H9 (cell line): Measurements from ENCODE around the gene LRMDA. TPM values are rescaled to one million over a fixed set of nuclear protein-coding genes. Genes with fewer than 3 reads are reported as not detected.

Experiments used
- DNase-seq: peaks from one replicate; pipeline ENCODE4 v3.0.0-alpha.2; 2017
- H2AFZ ChIP-seq: one replicate; pipeline ENCODE4 v1.6.1; 2013; ENCODE audit warnings: mild to moderate bottlenecking, low read length, control low read depth, moderate library complexity
- H2AK5ac ChIP-seq: 2 replicates; pipeline ENCODE4 v1.6.1; 2013; ENCODE audit warnings: low read length, control low read depth, mixed read lengths; ENCODE audit not compliant: insufficient read length
- H2BK120ac ChIP-seq: one replicate; pipeline ENCODE4 v1.6.1; 2013; ENCODE audit warnings: low read depth, mild to moderate bottlenecking, low read length, control low read depth, inconsistent platforms; ENCODE audit not compliant: poor library complexity, severe bottlenecking
- H2BK12ac ChIP-seq: 2 replicates; pipeline ENCODE4 v1.6.1; 2013; ENCODE audit warnings: low read length, control low read depth, mixed read lengths, low read depth; ENCODE audit not compliant: insufficient read length
- H2BK15ac ChIP-seq: 2 replicates; pipeline ENCODE4 v1.6.1; 2013; ENCODE audit warnings: low read depth, low read length, control low read depth
- H2BK20ac ChIP-seq: one replicate; pipeline ENCODE4 v1.6.1; 2013; ENCODE audit warnings: low read depth, mild to moderate bottlenecking, low read length, control low read depth, inconsistent platforms; ENCODE audit not compliant: poor library complexity, severe bottlenecking
- H2BK5ac ChIP-seq: 2 replicates; pipeline ENCODE4 v1.6.1; 2013; ENCODE audit warnings: low read length, control low read depth, mixed read lengths; ENCODE audit not compliant: insufficient read length
- H3K14ac ChIP-seq: 2 replicates; pipeline ENCODE4 v1.6.1; 2013; ENCODE audit warnings: low read length, control low read depth; ENCODE audit not compliant: insufficient read depth
- H3K18ac ChIP-seq: 2 replicates; pipeline ENCODE4 v1.6.1; 2013; ENCODE audit warnings: low read depth, mild to moderate bottlenecking, mixed read lengths, low read length, control low read depth; ENCODE audit not compliant: insufficient read length
- H3K23ac ChIP-seq: 2 replicates; pipeline ENCODE4 v1.6.1; 2013; ENCODE audit warnings: low read length, control low read depth, mixed read lengths, low read depth; ENCODE audit not compliant: insufficient read length
- H3K23me2 ChIP-seq: 2 replicates; pipeline ENCODE4 v1.6.1; 2013; ENCODE audit warnings: low read depth, mild to moderate bottlenecking, mixed read lengths, low read length, control low read depth; ENCODE audit not compliant: insufficient read length, poor library complexity, severe bottlenecking
- H3K27ac ChIP-seq: 2 replicates; pipeline ENCODE4 v1.5.1; 2013; ENCODE audit warnings: low read length, control low read depth, mixed read lengths, low read depth; ENCODE audit not compliant: insufficient read length
- H3K27me3 ChIP-seq: 2 replicates; pipeline ENCODE4 v1.6.1; 2013; ENCODE audit warnings: low read length, control low read depth, inconsistent platforms; ENCODE audit not compliant: insufficient read depth
- H3K4ac ChIP-seq: 2 replicates; pipeline ENCODE4 v1.6.1; 2013; ENCODE audit warnings: low read depth, mild to moderate bottlenecking, control low read depth, inconsistent platforms, low read length, moderate library complexity
- H3K4me1 ChIP-seq: 2 replicates; pipeline ENCODE4 v1.6.1; 2013; ENCODE audit warnings: low read length, control low read depth, inconsistent platforms; ENCODE audit not compliant: insufficient read depth
- H3K4me2 ChIP-seq: 2 replicates; pipeline ENCODE4 v1.6.1; 2013; ENCODE audit warnings: low read length, control low read depth, mixed read lengths; ENCODE audit not compliant: insufficient read length, insufficient read depth
- H3K56ac ChIP-seq: 2 replicates; pipeline ENCODE4 v1.6.1; 2013; ENCODE audit warnings: low read depth, mild to moderate bottlenecking, mixed read lengths, low read length, control low read depth; ENCODE audit not compliant: insufficient read length
- H3K79me1 ChIP-seq: 2 replicates; pipeline ENCODE4 v1.6.1; 2013; ENCODE audit warnings: low read depth, mild to moderate bottlenecking, moderate library complexity, low read length, control low read depth, inconsistent platforms; ENCODE audit not compliant: insufficient read depth, poor library complexity, severe bottlenecking
- H3K79me2 ChIP-seq: 2 replicates; pipeline ENCODE4 v1.6.1; 2013; ENCODE audit warnings: low read length, control low read depth, inconsistent platforms; ENCODE audit not compliant: insufficient read depth
- H3K9ac ChIP-seq: 2 replicates; pipeline ENCODE4 v1.6.1; 2013; ENCODE audit warnings: low read length, control low read depth, mixed read lengths; ENCODE audit not compliant: insufficient read length; ENCODE audit errors: extremely low read depth
- H3K9me3 ChIP-seq: one replicate; pipeline ENCODE4 v1.6.1; 2013; ENCODE audit warnings: low read depth, low read length, inconsistent platforms; ENCODE audit not compliant: control insufficient read depth
- H3T11ph ChIP-seq: one replicate; pipeline ENCODE4 v1.6.1; 2013; ENCODE audit warnings: mild to moderate bottlenecking, low read length, control low read depth, inconsistent platforms
- H4K20me1 ChIP-seq: one replicate; pipeline ENCODE4 v1.6.1; 2013; ENCODE audit not compliant: control insufficient read depth, insufficient read length, insufficient read depth
- H4K5ac ChIP-seq: 2 replicates; pipeline ENCODE4 v1.6.1; 2013; ENCODE audit warnings: low read depth, mild to moderate bottlenecking, mixed read lengths, low read length, control low read depth; ENCODE audit not compliant: insufficient read length
- H4K8ac ChIP-seq: replicated peaks from 2 replicates; pipeline ENCODE4 v1.6.1; 2013; ENCODE audit warnings: low read length, control low read depth, mixed read lengths, low read depth; ENCODE audit not compliant: insufficient read length
- H4K91ac ChIP-seq: 2 replicates; pipeline ENCODE4 v1.6.1; 2013; ENCODE audit warnings: low read depth, mild to moderate bottlenecking, moderate library complexity, mixed read lengths, low read length, control low read depth; ENCODE audit not compliant: insufficient read length
- H3K27ac Mint-ChIP-seq, 3 experiments: 2 replicates in 2 of 3; 3 replicates in 1 of 3; pipeline ENCODE4 v1.8.0; 2020 to 2021; ENCODE audit warnings: mixed read lengths in 3 of 3, mild to moderate bottlenecking in 1 of 3, moderate library complexity in 1 of 3
- H3K27me3 Mint-ChIP-seq: 2 replicates; pipeline ENCODE4 v1.8.0; 2021; ENCODE audit warnings: low read depth, mild to moderate bottlenecking, moderate library complexity, mixed read lengths
- H3K36me3 Mint-ChIP-seq, 3 experiments: 2 replicates in 2 of 3; 3 replicates in 1 of 3; pipeline ENCODE4 v1.8.0; 2020 to 2021; ENCODE audit warnings: low read depth in 3 of 3, mixed read lengths in 3 of 3; ENCODE audit not compliant: insufficient read depth in 1 of 3
- H3K4me1 Mint-ChIP-seq, 2 experiments: 2 replicates each; pipeline ENCODE4 v1.8.0; 2020; ENCODE audit warnings: mixed read lengths in 2 of 2
- H3K4me3 Mint-ChIP-seq, 2 experiments: 2 replicates in 1 of 2; 3 replicates in 1 of 2; pipeline ENCODE4 v1.8.0; 2020 to 2021; ENCODE audit warnings: mild to moderate bottlenecking in 2 of 2, mixed read lengths in 2 of 2, moderate library complexity in 1 of 2
- H3K9me3 Mint-ChIP-seq, 2 experiments: 2 replicates in 1 of 2; 3 replicates in 1 of 2; pipeline ENCODE4 v1.8.0; 2020; ENCODE audit warnings: mild to moderate bottlenecking in 2 of 2, mixed read lengths in 2 of 2, moderate library complexity in 1 of 2
- CTCF ChIP-seq: fragments of 200-600 bp; sonication (generic); conservative IDR thresholded peaks from 3 replicates; pipeline ENCODE4 v1.8.0; 2021; ENCODE audit warnings: antibody characterized with exemption, mild to moderate bottlenecking
- WGBS: extraction: QIAGEN DNeasy Blood & Tissue Kit; methylation state at CpG from one replicate; pipeline ENCODE4 v1.1.7; 2013; ENCODE audit warnings: missing lambda C conversion rate, low lambda C conversion rate, mixed read lengths; ENCODE audit not compliant: insufficient read length; ENCODE audit errors: extremely low coverage; 5-methylcytosine and 5-hydroxymethylcytosine counted together
- total RNA-seq: library from RNA; stranded (reverse); gene quantifications from 2 replicates; pipeline ENCODE4 v1.2.1, GENCODE V29; 2021

Gene LRMDA
- total RNA-seq, 1 experiment from 2014 or later, result 1.8 TPM

GRCh38 chr10:75400771-75401568 is 30.5 kb upstream of the LRMDA start:
- H3K27ac Mint-ChIP-seq, result no peak overlapping the region
- H2AFZ ChIP-seq, result no peak overlapping the region
- peaks cover 73% of the 10 kb centered on the region for H3K27me3 ChIP-seq

More at GRCh38 chr10:75400771-75401568, 30.5 kb upstream of the LRMDA start:
- H4K8ac ChIP-seq, result no peak overlapping the region
- no peak overlapping the region for H2BK12ac ChIP-seq
- H3K4ac ChIP-seq, result no peak overlapping the region
- H3K27me3 Mint-ChIP-seq, result peaks cover 98% of the 10 kb centered on the region
- H3K4me1 ChIP-seq, result no peaks in the 10 kb centered on the region; the same call in 1 of the 2 replicates
- peak overlapping the region; percentile 84 for H3K4me2 ChIP-seq
- H4K91ac ChIP-seq, result no peak overlapping the region
- no peak overlapping the region for H4K5ac ChIP-seq
- no peak overlapping the region for H2AK5ac ChIP-seq
- H3K9ac ChIP-seq, result no peak overlapping the region
- no peak overlapping the region for H3K18ac ChIP-seq
- peaks cover 29 to 42% of the 10 kb centered on the region in 2 experiments for H3K4me1 Mint-ChIP-seq
- H3K14ac ChIP-seq, result no peak overlapping the region
- no peaks in the 10 kb centered on the region for H4K20me1 ChIP-seq
- H2BK15ac ChIP-seq, result no peak overlapping the region
- peak; percentile 54 for DNase-seq
- peaks cover 2 to 4% of the 10 kb centered on the region in 2 experiments; a peak in 3 of 5 replicates for H3K9me3 Mint-ChIP-seq
- H2BK120ac ChIP-seq, result no peak overlapping the region
- no peaks in the 10 kb centered on the region; a peak in 1 of 7 replicates for H3K36me3 Mint-ChIP-seq
- no peak overlapping the region for H2BK20ac ChIP-seq
- H3K79me2 ChIP-seq, result no peaks in the 10 kb centered on the region
- H3K27ac ChIP-seq, result no peak overlapping the region
- H3K56ac ChIP-seq, result no peak overlapping the region
- H3K79me1 ChIP-seq, result no peaks in the 10 kb centered on the region
- H3K4me3 Mint-ChIP-seq, result peak overlapping the region; percentile 44 to 78
- no peak overlapping the region for H2BK5ac ChIP-seq
- WGBS, result no CpG with 5 or more reads among the region's 68 CpGs
- H3K9me3 ChIP-seq, result no peaks in the 10 kb centered on the region
- no peak for TF ChIP-seq CTCF
- no peak overlapping the region for H3T11ph ChIP-seq
- H3K23ac ChIP-seq, result no peak overlapping the region
- H3K23me2 ChIP-seq, result peaks cover 40% of the 10 kb centered on the region
